Fibroblast of villous mesenchyme (primary cell): ENCODE data around the gene JADE2. TPM values are rescaled to one million over a fixed set of nuclear protein-coding genes. Genes with fewer than 3 reads are reported as not detected.
A peak's percentile ranks its signal among the peaks of the same experiment; 100 is the strongest.

Source experiments
- DNase-seq: peaks from one replicate; pipeline ENCODE4 v3.0.0-alpha.2; 2010; ENCODE audit warnings: low read depth
- H3K4me3 ChIP-seq: 2 replicates; pipeline ENCODE4 v1.5.1; 2011; ENCODE audit warnings: low read depth, mild to moderate bottlenecking, low read length
- CTCF ChIP-seq: IDR thresholded peaks from 2 replicates; pipeline ENCODE4 v1.5.1; 2012; ENCODE audit warnings: low read depth, mild to moderate bottlenecking, low read length; ENCODE audit not compliant: insufficient read depth
- total RNA-seq: library from RNA; depleted of rRNA; stranded (reverse); fragments of >200 nt; gene quantifications from 2 replicates; pipeline ENCODE4 v1.2.3, GENCODE V29; 2012

Gene JADE2
- total RNA-seq, 1 donor, result 35.4 TPM

- no peak overlapping the region for H3K4me3 ChIP-seq
- no peak for TF ChIP-seq CTCF
Measured at GRCh38 chr5:134503088-134503936, 22.2 kb upstream of the JADE2 start.

GRCh38 chr5:134503937-134504437, 21.5 kb upstream of the JADE2 start:
- DNase-seq, result peak; percentile 43
- TF ChIP-seq CTCF, result no peak
- H3K4me3 ChIP-seq, result no peak overlapping the region

More at GRCh38 chr5:134503088-134503936, 22.2 kb upstream of the JADE2 start:
- peak; percentile 96 for DNase-seq

- TF ChIP-seq CTCF, result no peak
- DNase-seq, result no peak
- no peak overlapping the region for H3K4me3 ChIP-seq
Measured at GRCh38 chr5:134504629-134505300, 20.7 kb upstream of the JADE2 start.

DNA sequence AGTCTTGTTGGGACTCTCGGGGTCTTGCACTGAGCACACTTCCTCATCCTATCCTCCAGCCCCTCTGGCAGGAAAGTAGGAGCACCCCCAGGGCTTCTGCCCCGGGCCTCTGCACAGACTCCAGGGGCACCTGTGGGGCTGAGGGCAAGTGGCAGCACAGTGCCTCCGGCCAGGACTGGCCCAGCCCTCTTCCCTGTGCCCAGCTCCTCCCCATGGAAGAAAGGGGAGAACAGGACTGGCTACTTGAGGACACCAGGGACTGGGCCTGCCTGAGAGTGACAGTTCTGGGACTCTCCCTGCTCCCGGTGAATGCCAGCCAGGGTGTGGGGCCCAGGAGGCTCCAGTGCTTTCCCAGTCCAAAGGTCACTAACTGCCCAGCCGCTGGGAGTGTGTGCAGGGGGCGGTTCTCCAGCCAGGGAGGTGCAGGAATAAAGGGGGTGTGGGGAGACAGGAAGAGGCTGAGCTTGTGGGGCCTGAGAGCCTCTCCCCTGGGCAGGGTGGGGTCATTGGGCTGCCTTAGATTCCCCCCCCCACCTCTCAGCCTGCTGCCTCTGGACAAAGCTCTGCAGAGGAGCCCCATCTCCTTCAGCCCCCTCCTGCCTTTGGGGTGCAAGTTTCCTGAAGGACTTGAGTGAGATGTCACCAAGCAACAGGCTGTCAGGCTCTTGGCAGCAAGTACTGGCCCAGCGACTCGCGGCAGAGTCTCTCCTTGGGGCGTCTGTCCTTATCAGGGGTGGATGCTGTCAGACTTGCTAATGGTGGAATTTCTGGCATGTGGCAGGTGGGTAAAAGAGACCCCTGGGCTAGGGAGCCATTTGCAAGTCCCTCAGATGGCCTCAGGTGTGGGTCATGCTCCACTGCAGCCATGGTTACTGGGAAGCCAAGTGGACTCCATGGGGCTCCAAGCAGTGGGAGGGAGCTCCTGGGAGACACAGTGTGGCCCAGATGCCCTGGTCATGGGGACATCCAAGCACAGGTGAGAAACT, 19.1 kb upstream of the JADE2 start:
- H3K4me3 ChIP-seq, result no peak overlapping the region
- peak; percentile 45 for DNase-seq
- no peak for TF ChIP-seq CTCF

DNA sequence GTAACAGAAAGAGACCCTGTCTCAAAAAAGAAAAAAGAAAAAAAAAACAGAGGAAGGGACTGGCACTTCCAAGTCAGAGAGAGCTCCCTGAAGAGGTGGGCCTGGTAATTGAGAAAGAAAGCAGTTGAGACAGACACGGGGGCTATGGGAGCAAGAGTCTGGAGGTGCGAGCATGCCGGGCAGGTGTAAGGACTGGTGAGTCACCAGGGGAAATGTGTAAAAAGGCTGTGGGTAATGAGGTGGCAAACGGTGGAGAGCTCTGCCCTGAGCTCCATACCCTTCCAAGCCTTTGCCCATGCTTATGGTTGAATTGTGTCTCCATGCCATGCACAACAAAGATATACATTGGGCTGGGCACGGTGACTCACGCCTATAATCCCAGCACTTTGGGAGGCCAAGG, 18.0 kb upstream of the JADE2 start:
- DNase-seq, result no peak
- TF ChIP-seq CTCF, result no peak
- H3K4me3 ChIP-seq, result no peak overlapping the region

DNA sequence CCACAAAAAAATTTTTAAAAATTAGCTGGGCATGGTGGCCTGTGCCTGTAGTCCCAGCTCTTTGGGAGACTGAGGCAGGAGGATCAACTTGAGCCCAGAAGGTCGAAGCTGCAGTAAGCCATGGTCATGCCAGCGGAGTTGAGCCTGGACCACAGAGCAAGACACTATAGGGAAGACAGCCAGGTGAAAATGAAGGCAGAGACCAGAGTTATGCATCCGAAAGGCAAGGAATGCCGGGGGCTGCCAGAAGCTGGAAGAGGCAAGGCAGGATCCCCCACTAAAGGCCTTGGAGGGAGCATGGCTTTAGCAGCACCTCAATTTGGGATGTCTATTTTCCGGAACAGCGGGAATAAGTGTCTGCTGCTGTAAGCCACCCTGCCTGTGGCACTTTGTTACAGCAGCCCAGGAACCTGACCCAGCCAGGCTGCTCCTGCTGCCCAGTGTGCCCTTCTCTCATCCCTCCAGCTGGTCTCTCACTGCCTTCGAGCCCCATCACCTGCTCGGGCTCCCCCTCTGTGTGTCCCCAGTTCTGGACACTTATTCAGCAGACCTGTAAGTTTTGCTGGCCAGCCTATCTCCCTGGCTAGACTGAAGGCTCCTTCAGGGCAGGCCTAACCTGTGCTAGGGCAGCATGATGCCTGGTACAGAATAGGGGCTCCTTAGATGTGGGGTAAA, 16.8 kb upstream of the JADE2 start:
- no peak for DNase-seq
- no peak for TF ChIP-seq CTCF
- H3K4me3 ChIP-seq, result no peak overlapping the region
